Sigmoid colon (tissue), 7 donors: ENCODE data around the gene TMEM259. TPM values are rescaled to one million over a fixed set of nuclear protein-coding genes. Genes with fewer than 3 reads are reported as not detected.
A peak's percentile ranks its signal among the peaks of the same experiment; 100 is the strongest.

Experiments
- DNase-seq: peaks from one replicate; pipeline ENCODE4 v3.0.0-alpha.2; 2019
- H3K27ac ChIP-seq, 4 donors: fragments of 200-600 bp; sonication (generic); one replicate each; pipeline ENCODE4 v1.5.1; 2016 to 2019; ENCODE audit warnings: mild to moderate bottlenecking in 1 of 4
- H3K27me3 ChIP-seq, 3 donors: fragments of 200-600 bp; sonication (generic); one replicate each; pipeline ENCODE4 v1.5.1; 2019; ENCODE audit warnings: mild to moderate bottlenecking in 1 of 3
- H3K36me3 ChIP-seq, 4 donors: fragments of 200-600 bp; sonication (generic); one replicate each; pipeline ENCODE4 v1.5.1; 2016 to 2019
- H3K4me1 ChIP-seq, 4 donors: fragments of 200-600 bp; sonication (generic); one replicate each; pipeline ENCODE4 v1.5.1; 2017 to 2019
- H3K4me3 ChIP-seq, 4 donors: fragments of 200-600 bp; sonication (generic); one replicate each; pipeline ENCODE4 v1.5.1; 2017 to 2019; ENCODE audit warnings: mild to moderate bottlenecking in 2 of 4, moderate library complexity in 1 of 4
- H3K9me3 ChIP-seq, 4 donors: fragments of 200-600 bp in 3 of 4; sonication (generic) in 3 of 4; one replicate each; pipeline versions ENCODE4 v1.5.1 to v1.6.1; 2013 to 2019
- CTCF ChIP-seq, 4 experiments: fragments of 450-650 bp in 3 of 4; fragments of 200-600 bp in 1 of 4; IDR thresholded peaks; one replicate each; pipeline ENCODE4 v1.5.1; 2016 to 2019; ENCODE audit warnings: antibody characterized with exemption in 4 of 4, mild to moderate bottlenecking in 3 of 4, moderate library complexity in 2 of 4
- EP300 ChIP-seq, 4 donors: sonication (generic); formaldehyde crosslinking; IDR thresholded peaks; one replicate each; pipeline ENCODE4 v1.6.1; 2017; ENCODE audit warnings: antibody characterized with exemption in 4 of 4
- POLR2A ChIP-seq, 2 donors: fragments of 450-650 bp; IDR thresholded peaks; one replicate each; pipeline ENCODE4 v1.6.1; 2016; ENCODE audit warnings: antibody characterized with exemption in 2 of 2, mild to moderate bottlenecking in 2 of 2, moderate library complexity in 2 of 2
- POLR2AphosphoS5 ChIP-seq, 4 donors: sonication (generic); formaldehyde crosslinking; IDR thresholded peaks; one replicate each; pipeline ENCODE4 v1.6.1; 2017; ENCODE audit warnings: antibody characterized with exemption in 4 of 4
- WGBS, 2 donors: extraction: QIAGEN DNeasy Blood & Tissue Kit; methylation state at CpG; one replicate each; pipeline ENCODE4 v1.1.7; 2013; 5-methylcytosine and 5-hydroxymethylcytosine counted together
- intact Hi-C: fragments of 100-400 bp; cut with DNase I; formaldehyde crosslinking; loops from one replicate; pipeline ENCODE4 v1.15.1; 2023
- polyA plus RNA-seq, 3 donors: library from polyadenylated mRNA; stranded (reverse); fragments of 200-250 nt; gene quantifications; one replicate each; pipeline ENCODE4 v1.2.3, GENCODE V29; 2013
- total RNA-seq, 4 donors: library from RNA; depleted of rRNA; stranded (reverse); fragments of >200 nt; gene quantifications; one replicate each; pipeline ENCODE4 v1.1.0, GENCODE V29; 2016
- donor health status: healthy with polysubstance abuse.
- donor health status: Bipolar disorder and iron deficiency.
- donor health status: healthy.

Gene TMEM259
- total and polyA plus RNA-seq, 7 donors: 19.2 to 232 (median 94.5) TPM

- H3K4me3 ChIP-seq: no peak overlapping the region
- intact Hi-C loops: no loop called here
- no peaks in the 10 kb centered on the region for H3K27me3 ChIP-seq
- H3K36me3 ChIP-seq: peaks cover 10 to 23% (median 19%) of the 10 kb centered on the region in 4 donors
- TF ChIP-seq POLR2AphosphoS5 (IDR thresholded peaks at IDR 0.05) (no peak), CTCF (IDR thresholded peaks at IDR 0.05) (no peak), EP300 (IDR thresholded peaks at IDR 0.05) (no peak), POLR2A (IDR thresholded peaks at IDR 0.05) (no peak)
- peaks cover 0 to 69% (median 64%) of the 10 kb centered on the region in 4 donors for H3K4me1 ChIP-seq
- peak overlapping the region; percentile 15 to 66 (median 46) for H3K27ac ChIP-seq
- H3K9me3 ChIP-seq: no peaks in the 10 kb centered on the region
- DNase-seq: no peak
- 32 to 60% methylated on average over 24 of the region's 24 CpGs for WGBS, 2 donors
Observed at GRCh38 chr19:1017115-1017905, 3.6 kb downstream of the TMEM259 start.

GRCh38 chr19:1016647-1017114 lies 4.2 kb downstream of the TMEM259 start:
- intact Hi-C loops: no loop called here
- H3K4me1 ChIP-seq: peaks cover 0 to 63% (median 58%) of the 10 kb centered on the region in 4 donors
- peak in 1 of 4 donors; percentile 50 for TF ChIP-seq POLR2AphosphoS5 (IDR thresholded peaks at IDR 0.05)
- no peak for TF ChIP-seq POLR2A (IDR thresholded peaks at IDR 0.05)
- TF ChIP-seq EP300 (IDR thresholded peaks at IDR 0.05): no peak
- peaks cover 17 to 29% (median 25%) of the 10 kb centered on the region in 4 donors for H3K36me3 ChIP-seq
- H3K27ac ChIP-seq: peak overlapping the region; percentile 15 to 66 (median 46)
- H3K27me3 ChIP-seq: no peaks in the 10 kb centered on the region
- DNase-seq: peak; percentile 75
- WGBS, 2 donors: 35 to 57% methylated on average over 12 of the region's 12 CpGs
- no peak overlapping the region for H3K4me3 ChIP-seq
- no peaks in the 10 kb centered on the region for H3K9me3 ChIP-seq

GRCh38 chr19:1015782-1016646 lies 4.9 kb downstream of the TMEM259 start:
- intact Hi-C loops: no loop called here
- no peak for DNase-seq
- Histone ChIP-seq H3K36me3 (peaks cover 23 to 36% (median 32%) of the 10 kb centered on the region in 4 donors), H3K9me3 (no peaks in the 10 kb centered on the region), H3K27me3 (no peaks in the 10 kb centered on the region), H3K4me1 (peaks cover 0 to 62% (median 56%) of the 10 kb centered on the region in 4 donors), H3K27ac (peak overlapping the region in 3 of 4 donors; percentile 15 to 66 (median 58)), H3K4me3 (no peak overlapping the region)
- TF ChIP-seq POLR2A (IDR thresholded peaks at IDR 0.05) (no peak), CTCF (IDR thresholded peaks at IDR 0.05) (no peak), POLR2AphosphoS5 (IDR thresholded peaks at IDR 0.05) (no peak), EP300 (IDR thresholded peaks at IDR 0.05) (no peak)
- 75 to 77% methylated on average over 31 of the region's 31 CpGs for WGBS, 2 donors

GRCh38 chr19:1015061-1015781 lies 5.7 kb downstream of the TMEM259 start:
- Histone ChIP-seq H3K27ac (peak overlapping the region in 1 of 4 donors; percentile 66), H3K4me3 (no peak overlapping the region), H3K4me1 (peaks cover 0 to 65% (median 55%) of the 10 kb centered on the region in 4 donors), H3K27me3 (no peaks in the 10 kb centered on the region), H3K36me3 (peaks cover 31 to 44% (median 40%) of the 10 kb centered on the region in 4 donors), H3K9me3 (no peaks in the 10 kb centered on the region)
- intact Hi-C loops: no loop called here
- WGBS, 2 donors: 86 to 91% methylated on average over 29 of the region's 29 CpGs
- TF ChIP-seq POLR2A (IDR thresholded peaks at IDR 0.05): no peak
- TF ChIP-seq POLR2AphosphoS5 (IDR thresholded peaks at IDR 0.05): no peak
- TF ChIP-seq EP300 (IDR thresholded peaks at IDR 0.05): no peak
- no peak for TF ChIP-seq CTCF (IDR thresholded peaks at IDR 0.05)
- no peak for DNase-seq
